Heart left ventricle (tissue), 16 donors: ENCODE measurements around the gene LHX6. TPM values are rescaled to one million over a fixed set of nuclear protein-coding genes. Genes with fewer than 3 reads are reported as not detected.

Source experiments
- ATAC-seq, 4 donors: fragments of 200-7000 bp; cut with Tn5 transposase; one replicate each; pipeline ENCODE4 v1.9.1; 2020 to 2022; ENCODE audit warnings: moderate library complexity in 4 of 4, mild to moderate bottlenecking in 3 of 4, moderate number of reproducible peaks in 1 of 4
- DNase-seq, 5 donors: peaks; one replicate each; pipeline ENCODE4 v3.0.0-alpha.2; 2020
- H3K27ac ChIP-seq, 12 donors: fragments of 200-600 bp; sonication (generic) in 4 of 12; one replicate each; pipeline versions ENCODE4 v1.5.0 to v1.8.0; 2016 to 2022; ENCODE audit warnings: mild to moderate bottlenecking in 2 of 12
- H3K27me3 ChIP-seq, 9 donors: fragments of 200-600 bp; sonication (generic) in 2 of 9; one replicate each; pipeline versions ENCODE4 v1.5.1 to v1.8.0; 2016 to 2022; ENCODE audit warnings: mild to moderate bottlenecking in 3 of 9
- H3K36me3 ChIP-seq, 9 donors: fragments of 200-600 bp; sonication (generic) in 2 of 9; one replicate each; pipeline versions ENCODE4 v1.5.0 to v1.8.0; 2018 to 2022; ENCODE audit warnings: mild to moderate bottlenecking in 2 of 9
- H3K4me1 ChIP-seq, 12 donors: fragments of 200-600 bp; sonication (generic) in 4 of 12; one replicate each; pipeline versions ENCODE4 v1.5.0 to v1.8.0; 2016 to 2022; ENCODE audit warnings: mild to moderate bottlenecking in 3 of 12
- H3K4me3 ChIP-seq, 12 donors: fragments of 200-600 bp; sonication (generic) in 4 of 12; one replicate each; pipeline versions ENCODE4 v1.5.0 to v1.8.0; 2017 to 2022; ENCODE audit warnings: mild to moderate bottlenecking in 9 of 12, moderate library complexity in 4 of 12
- H3K9me3 ChIP-seq, 12 donors: fragments of 200-600 bp; sonication (generic) in 4 of 12; one replicate each; pipeline versions ENCODE4 v1.5.0 to v1.8.0; 2016 to 2022; ENCODE audit warnings: mild to moderate bottlenecking in 1 of 12
- POLR2A ChIP-seq, 2 donors: fragments of 450-650 bp; IDR thresholded peaks; one replicate each; pipeline ENCODE4 v1.6.1; 2017; ENCODE audit warnings: antibody characterized with exemption in 2 of 2, mild to moderate bottlenecking in 2 of 2, moderate library complexity in 2 of 2
- WGBS, 4 donors: extraction: QIAGEN DNeasy Blood & Tissue Kit in 2 of 4; methylation state at CpG; one replicate each; pipeline versions ENCODE4 v1.1.5 to v1.1.7; 2013 to 2018; 5-methylcytosine and 5-hydroxymethylcytosine counted together
- intact Hi-C, 10 donors: fragments of 100-400 bp; cut with DNase I; formaldehyde crosslinking; loops; one replicate each; pipeline versions ENCODE4 v1.11.1 to v1.14.2; 2022
- polyA plus RNA-seq, 2 donors: library from polyadenylated mRNA; stranded (reverse); fragments of 200-250 nt; gene quantifications; one replicate each; pipeline ENCODE4 v1.2.3, GENCODE V29; 2013
- total RNA-seq, 9 donors: library from RNA; depleted of rRNA in 2 of 9; stranded (reverse); fragments of >200 nt in 2 of 9; fragmentation: NEBNext Ultra II Directional in 3 of 9; extraction: Animal tissue kit (Norgen Biotek cat#: 25700) in 3 of 9; gene quantifications; one replicate each; pipeline versions ENCODE4 v1.1.0 to v1.2.4, GENCODE V29; 2016 to 2023
- TF ChIP-seq, protein P1 (sequence below), 12 donors: fragments of 200-600 bp; sonication (generic) in 4 of 12; IDR thresholded peaks; one replicate each; pipeline versions ENCODE4 v1.5.0 to v1.8.0; 2018 to 2022; ENCODE audit warnings: antibody characterized with exemption in 12 of 12, mild to moderate bottlenecking in 5 of 12
- donor health status: ischemic (EF 13 %, LVEDD 7.1; RV severe dilation, severe dysfunction).
- donor health status: healthy with polysubstance abuse.
- donor health status: DM: no; HTN: yes; CAD: no.
- donor health status: DM: no; HTN: no; CAD: no.
- donor health status: ischemic (EF 25% LVEDD 6.9; RV normal size, moderate dysfunction).
- donor health status: ischemic (EF 25% LVEDD 5.7; RV mildly dilated, moderate dysfunction).
- donor health status: healthy.
- donor health status: DM: yes; HTN: yes; CAD: no.
- donor health status: ischemic (EF 35%, LVEDD 5.7; RV mildly dilated, moderate dysfunction).
- donor health status: nonischemic (EF 11% LVEDD 7.7; RV severe dilation, severe dysfunction).
- donor health status: DM: yes; HTN: yes; CAD: no.
- donor health status: PGD.
- donor health status: ischemic (EF 29% LVEDD 5.4; RV normal size, mild dysfunction).
- donor health status: nonischemic (EF 23%, LVEDD 6.1; RV moderate dilation, normal function).

The LHX6 gene
- total and polyA plus RNA-seq, 11 donors: 2.9 to 11.2 (median 6.5) TPM

DNA sequence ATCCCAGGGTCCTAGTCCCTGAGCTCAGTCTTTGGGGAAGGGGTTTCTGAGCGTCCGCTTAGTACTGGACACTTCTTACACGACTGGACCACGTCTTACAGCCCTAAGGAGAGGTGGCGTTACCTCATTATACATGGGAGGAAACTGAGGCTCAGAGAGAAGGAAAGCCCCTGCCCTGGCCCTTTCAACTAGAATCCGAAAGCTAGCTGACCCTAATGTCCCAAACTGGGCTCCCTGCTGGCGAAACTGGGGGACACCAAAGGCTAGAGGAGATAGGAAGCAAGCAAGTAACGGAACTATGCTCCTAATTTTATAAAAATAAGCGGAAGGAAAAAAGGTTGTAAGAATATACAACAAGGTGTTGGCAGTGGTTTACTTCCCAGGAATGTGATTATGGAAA is 14.2 kb downstream of the LHX6 start:
- Histone ChIP-seq H3K9me3 (no peaks in the 10 kb centered on the region), H3K27ac (no peak overlapping the region), H3K4me3 (peak overlapping the region in 1 of 12 donors; percentile 51), H3K36me3 (no peaks in the 10 kb centered on the region), H3K4me1 (peaks cover 0 to 36% (median 14%) of the 10 kb centered on the region in 12 donors), H3K27me3 (peaks cover 34 to 92% (median 73%) of the 10 kb centered on the region in 9 donors)
- intact Hi-C loops: no loop called here
- no peak for DNase-seq
- TF ChIP-seq, protein P1, sequence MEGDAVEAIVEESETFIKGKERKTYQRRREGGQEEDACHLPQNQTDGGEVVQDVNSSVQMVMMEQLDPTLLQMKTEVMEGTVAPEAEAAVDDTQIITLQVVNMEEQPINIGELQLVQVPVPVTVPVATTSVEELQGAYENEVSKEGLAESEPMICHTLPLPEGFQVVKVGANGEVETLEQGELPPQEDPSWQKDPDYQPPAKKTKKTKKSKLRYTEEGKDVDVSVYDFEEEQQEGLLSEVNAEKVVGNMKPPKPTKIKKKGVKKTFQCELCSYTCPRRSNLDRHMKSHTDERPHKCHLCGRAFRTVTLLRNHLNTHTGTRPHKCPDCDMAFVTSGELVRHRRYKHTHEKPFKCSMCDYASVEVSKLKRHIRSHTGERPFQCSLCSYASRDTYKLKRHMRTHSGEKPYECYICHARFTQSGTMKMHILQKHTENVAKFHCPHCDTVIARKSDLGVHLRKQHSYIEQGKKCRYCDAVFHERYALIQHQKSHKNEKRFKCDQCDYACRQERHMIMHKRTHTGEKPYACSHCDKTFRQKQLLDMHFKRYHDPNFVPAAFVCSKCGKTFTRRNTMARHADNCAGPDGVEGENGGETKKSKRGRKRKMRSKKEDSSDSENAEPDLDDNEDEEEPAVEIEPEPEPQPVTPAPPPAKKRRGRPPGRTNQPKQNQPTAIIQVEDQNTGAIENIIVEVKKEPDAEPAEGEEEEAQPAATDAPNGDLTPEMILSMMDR (IDR thresholded peaks at IDR 0.05): no peak
- no peak for TF ChIP-seq POLR2A (IDR thresholded peaks at IDR 0.05)
- WGBS, 4 donors: 50 to 59% (median 55%) methylated on average over 9 of the region's 9 CpGs
- no peak for ATAC-seq

DNA sequence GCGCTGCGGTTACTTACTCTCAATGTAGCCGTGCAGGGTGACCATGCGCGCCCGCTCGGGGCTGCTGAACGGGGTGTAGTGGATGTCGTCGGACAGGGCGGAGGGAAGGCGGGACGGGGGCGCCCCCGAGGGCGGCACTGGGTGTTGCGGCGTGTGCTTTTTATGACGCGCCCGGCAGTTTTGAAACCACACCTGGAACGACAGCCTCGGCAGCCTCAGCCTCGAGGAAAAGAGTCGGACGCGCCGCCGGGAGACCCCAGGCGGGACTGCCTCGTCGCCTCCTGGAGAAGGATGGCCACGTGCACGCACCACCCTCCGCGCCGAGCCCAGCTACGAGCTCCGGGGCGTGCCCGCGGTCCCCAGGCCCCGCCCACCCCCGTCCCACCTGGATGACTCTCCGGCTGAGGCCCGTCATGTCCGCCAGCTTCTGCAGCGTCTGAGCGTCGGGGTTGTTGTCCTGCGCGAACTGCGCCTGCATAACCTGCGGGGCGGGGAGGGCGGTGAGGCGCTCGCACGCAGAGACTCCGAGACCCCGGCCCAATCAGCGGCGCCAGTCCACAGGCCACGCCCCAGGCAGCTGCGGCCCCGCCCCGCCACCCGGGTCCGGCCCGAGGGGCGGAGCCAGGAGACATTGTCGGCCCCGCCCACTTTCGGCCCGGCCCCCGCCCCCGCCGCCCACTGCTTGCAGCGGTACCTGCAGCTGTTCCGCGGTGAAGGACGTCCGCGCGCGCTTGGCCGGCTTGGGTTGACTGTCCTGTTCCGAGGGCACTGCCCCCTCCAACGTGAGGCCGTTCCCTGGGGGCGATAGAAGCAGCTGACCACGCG is 15.0 kb downstream of the LHX6 start:
- Histone ChIP-seq H3K27me3 (peaks cover 29 to 89% (median 66%) of the 10 kb centered on the region in 9 donors), H3K4me3 (peak overlapping the region in 11 of 12 donors; percentile 9 to 51 (median 30)), H3K36me3 (no peaks in the 10 kb centered on the region), H3K27ac (no peak overlapping the region), H3K4me1 (peaks cover 0 to 29% (median 7%) of the 10 kb centered on the region in 12 donors), H3K9me3 (no peaks in the 10 kb centered on the region)
- intact Hi-C loops: no loop called here
- DNase-seq: peak in 1 of 5 donors; percentile 42
- WGBS, 4 donors: 23 to 46% (median 28%) methylated on average over 30 to 93 of the region's 93 CpGs
- TF ChIP-seq POLR2A (IDR thresholded peaks at IDR 0.05): no peak
- TF ChIP-seq, protein P1 (IDR thresholded peaks at IDR 0.05): no peak
- ATAC-seq: peak in 1 of 4 donors; percentile 39

DNA sequence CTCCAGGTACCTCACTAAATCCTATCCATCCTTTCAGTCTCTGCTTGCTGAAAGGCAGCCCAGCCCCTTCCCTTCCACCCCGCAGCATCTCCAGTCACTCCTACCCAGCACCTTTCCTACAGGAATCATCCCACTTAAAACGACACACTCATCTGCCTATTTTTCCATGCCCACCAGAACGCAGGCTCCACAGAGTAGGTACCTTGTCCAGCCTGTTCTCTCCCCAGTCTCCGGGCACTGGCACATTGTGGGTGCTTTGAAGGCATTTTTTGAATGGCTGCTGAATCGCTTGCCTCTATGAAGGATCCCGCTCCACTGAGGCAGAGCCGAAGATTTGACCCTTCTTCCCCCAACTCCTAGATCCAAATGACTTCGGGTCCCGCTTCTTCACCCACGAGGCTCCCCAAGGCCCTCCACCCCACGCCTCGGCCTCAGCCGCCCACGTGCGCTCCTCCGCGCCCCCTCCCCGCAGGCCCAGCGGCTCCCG is 15.6 kb downstream of the LHX6 start:
- H3K36me3 ChIP-seq: no peaks in the 10 kb centered on the region
- H3K27ac ChIP-seq: no peak overlapping the region
- no peaks in the 10 kb centered on the region for H3K9me3 ChIP-seq
- WGBS, 4 donors: 46 to 59% (median 51%) methylated on average over 20 of the region's 20 CpGs
- peaks cover 0 to 23% (median 5%) of the 10 kb centered on the region in 12 donors for H3K4me1 ChIP-seq
- peaks cover 22 to 83% (median 60%) of the 10 kb centered on the region in 9 donors for H3K27me3 ChIP-seq
- intact Hi-C loops: no loop called here
- ATAC-seq: no peak
- H3K4me3 ChIP-seq: peak overlapping the region in 2 of 12 donors; percentile 9 to 51
- no peak for TF ChIP-seq POLR2A (IDR thresholded peaks at IDR 0.05)
- TF ChIP-seq, protein P1 (IDR thresholded peaks at IDR 0.05): no peak
- peak in 1 of 5 donors; percentile 14 for DNase-seq

- ATAC-seq (no peak), DNase-seq (peak in 1 of 5 donors; percentile 7)
- no peak overlapping the region for H3K4me3 ChIP-seq
- H3K9me3 ChIP-seq: no peaks in the 10 kb centered on the region
- no peak overlapping the region for H3K27ac ChIP-seq
- H3K36me3 ChIP-seq: no peaks in the 10 kb centered on the region
- H3K27me3 ChIP-seq: peaks cover 20 to 80% (median 54%) of the 10 kb centered on the region in 9 donors
- peaks cover 0 to 22% (median 5%) of the 10 kb centered on the region in 12 donors for H3K4me1 ChIP-seq
- intact Hi-C loops: no loop called here
- TF ChIP-seq, protein P1 (IDR thresholded peaks at IDR 0.05): no peak
- no peak for TF ChIP-seq POLR2A (IDR thresholded peaks at IDR 0.05)
- WGBS, 4 donors: 73 to 81% (median 76%) methylated on average over 7 of the region's 7 CpGs
Observed at GRCh38 chr9:122212473-122213004, 16.2 kb downstream of the LHX6 start.
